ENCODE results near the gene BAIAP3. TPM values are rescaled to one million over a fixed set of nuclear protein-coding genes. Genes with fewer than 3 reads are reported as not detected.

The BAIAP3 gene
- total and polyA plus RNA-seq, 10 donors, result 2.7 to 15.7 (median 6.3) TPM

DNA sequence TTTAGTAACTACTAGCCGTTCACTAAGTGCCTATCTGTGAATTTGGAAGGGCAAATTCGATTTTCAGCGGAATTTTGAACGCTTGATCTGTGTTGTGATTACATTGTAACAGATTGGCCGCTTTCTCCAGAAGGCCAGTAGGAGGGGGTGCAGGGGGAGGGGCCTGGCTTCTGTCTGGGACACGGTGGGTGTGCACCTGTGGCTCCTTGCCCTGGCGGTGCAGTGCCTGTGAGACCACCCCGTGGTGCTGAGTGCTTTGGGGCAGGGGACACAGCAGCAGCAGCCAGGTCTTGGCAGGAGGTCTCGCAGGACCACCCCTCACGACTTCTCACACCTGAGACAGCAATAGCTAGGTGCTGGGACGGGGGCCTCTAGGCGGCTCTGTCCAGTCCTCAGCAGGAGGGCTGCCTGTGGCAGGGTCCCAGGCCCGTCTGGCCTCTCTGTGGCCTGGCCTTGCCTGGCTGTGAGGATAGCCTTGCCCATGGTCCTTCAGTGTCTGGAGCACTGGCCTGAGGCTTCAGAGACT is 22.2 kb upstream of the BAIAP3 start:
- Histone ChIP-seq H3K4me3 (peak overlapping the region; percentile 81 to 96 (median 86)), H3K36me3 (peaks cover 3 to 49% (median 37%) of the 10 kb centered on the region in 6 donors), H3K27me3 (replicated peaks in 1 of 7) (no peaks in the 10 kb centered on the region), H3K9me3 (no peaks in the 10 kb centered on the region), H3K27ac (peak overlapping the region in 7 of 8 donors; percentile 13 to 99 (median 97)), H3K4me1 (peaks cover 24 to 68% (median 52%) of the 10 kb centered on the region in 6 donors)
- TF ChIP-seq POLR2AphosphoS5 (IDR thresholded peaks at IDR 0.05), result no peak
- TF ChIP-seq POLR2A (IDR thresholded peaks at IDR 0.05), result no peak
- TF ChIP-seq, protein P1, sequence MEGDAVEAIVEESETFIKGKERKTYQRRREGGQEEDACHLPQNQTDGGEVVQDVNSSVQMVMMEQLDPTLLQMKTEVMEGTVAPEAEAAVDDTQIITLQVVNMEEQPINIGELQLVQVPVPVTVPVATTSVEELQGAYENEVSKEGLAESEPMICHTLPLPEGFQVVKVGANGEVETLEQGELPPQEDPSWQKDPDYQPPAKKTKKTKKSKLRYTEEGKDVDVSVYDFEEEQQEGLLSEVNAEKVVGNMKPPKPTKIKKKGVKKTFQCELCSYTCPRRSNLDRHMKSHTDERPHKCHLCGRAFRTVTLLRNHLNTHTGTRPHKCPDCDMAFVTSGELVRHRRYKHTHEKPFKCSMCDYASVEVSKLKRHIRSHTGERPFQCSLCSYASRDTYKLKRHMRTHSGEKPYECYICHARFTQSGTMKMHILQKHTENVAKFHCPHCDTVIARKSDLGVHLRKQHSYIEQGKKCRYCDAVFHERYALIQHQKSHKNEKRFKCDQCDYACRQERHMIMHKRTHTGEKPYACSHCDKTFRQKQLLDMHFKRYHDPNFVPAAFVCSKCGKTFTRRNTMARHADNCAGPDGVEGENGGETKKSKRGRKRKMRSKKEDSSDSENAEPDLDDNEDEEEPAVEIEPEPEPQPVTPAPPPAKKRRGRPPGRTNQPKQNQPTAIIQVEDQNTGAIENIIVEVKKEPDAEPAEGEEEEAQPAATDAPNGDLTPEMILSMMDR (IDR thresholded peaks at IDR 0.05 in 8 of 11, conservative IDR thresholded peaks at IDR 0.05 in 3 of 11), result no peak
- peak; percentile 77 for DNase-seq
- intact Hi-C loops (cut with DNase I; ENCODE audit: low total_unique reads), result no loop called here
- WGBS, 5 donors, result 15 to 26% (median 17%) methylated on average over 10 to 13 of the region's 13 CpGs

DNA sequence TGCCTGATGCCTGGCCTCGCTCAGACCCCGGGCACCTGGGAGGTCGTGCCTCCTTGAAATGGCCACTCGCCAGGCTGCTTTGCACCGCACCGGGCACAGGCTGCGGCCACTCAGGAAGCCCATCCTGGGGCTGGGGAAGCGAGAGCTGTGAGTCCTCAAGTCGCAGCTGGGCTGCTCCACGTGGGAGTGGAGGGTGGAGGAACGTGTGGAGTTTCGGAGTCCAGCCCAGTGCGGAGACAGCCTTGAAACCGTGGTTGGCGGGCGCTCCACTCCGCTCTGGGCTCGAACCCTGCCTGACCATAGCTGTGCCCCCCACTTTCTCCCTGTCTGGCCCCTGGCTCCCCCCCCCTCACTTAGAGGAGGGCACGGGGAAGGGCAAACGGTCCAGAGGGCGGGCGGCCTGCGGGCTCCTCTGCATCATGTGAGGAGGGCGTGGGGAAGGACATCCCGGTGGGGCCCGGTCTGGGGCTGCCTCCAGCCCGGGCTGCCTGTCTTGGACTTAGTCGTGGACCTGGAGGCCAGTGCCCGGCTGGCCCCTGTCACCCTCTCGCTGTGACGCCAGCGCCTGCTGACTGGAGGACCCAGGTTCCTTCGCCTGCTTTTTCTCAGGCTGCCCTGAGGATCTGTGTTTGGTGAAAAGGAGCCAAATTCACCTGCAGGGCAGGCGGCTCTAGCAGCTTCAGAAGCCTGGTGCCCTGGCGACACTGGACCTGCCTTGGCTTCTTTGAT is 21.5 kb upstream of the BAIAP3 start:
- WGBS, 5 donors, result 24 to 45% (median 38%) methylated on average over 17 to 35 of the region's 35 CpGs
- Histone ChIP-seq H3K4me1 (peaks cover 24 to 64% (median 50%) of the 10 kb centered on the region in 6 donors), H3K27me3 (replicated peaks in 1 of 7) (no peaks in the 10 kb centered on the region), H3K9me3 (no peaks in the 10 kb centered on the region), H3K27ac (peak overlapping the region in 6 of 8 donors; percentile 3 to 99 (median 98)), H3K4me3 (peak overlapping the region in 7 of 8 donors; percentile 81 to 96 (median 86)), H3K36me3 (peaks cover 3 to 55% (median 43%) of the 10 kb centered on the region in 6 donors)
- DNase-seq, result peak; percentile 82
- TF ChIP-seq POLR2A (IDR thresholded peaks at IDR 0.05) (no peak), POLR2AphosphoS5 (IDR thresholded peaks at IDR 0.05) (peak in 2 of 3 donors; percentile 53 to 58)
- intact Hi-C loops (cut with DNase I; ENCODE audit: low total_unique reads), result no loop called here

DNA sequence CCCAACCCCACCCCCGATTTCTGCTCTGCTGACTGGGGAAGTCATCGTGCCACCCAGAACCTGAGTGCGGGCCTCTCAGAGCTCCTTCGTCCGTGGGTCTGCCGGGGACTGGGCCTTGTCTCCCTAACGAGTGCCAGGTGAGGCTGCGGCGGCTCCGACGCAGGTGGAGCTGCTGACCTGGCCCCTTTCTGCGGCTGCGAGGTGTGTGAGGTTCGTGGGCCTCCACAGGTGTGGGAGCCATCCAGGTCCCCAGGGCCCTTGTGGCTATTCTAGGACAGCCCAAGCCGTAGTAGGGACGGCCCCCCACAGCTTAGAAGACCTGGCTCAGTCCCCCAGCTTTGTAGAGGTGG is 21.0 kb upstream of the BAIAP3 start:
- 64 to 86% (median 78%) methylated on average over 5 to 16 of the region's 16 CpGs for WGBS, 5 donors
- H3K4me1 ChIP-seq, result peaks cover 24 to 64% (median 50%) of the 10 kb centered on the region in 6 donors
- H3K27me3 ChIP-seq (replicated peaks in 1 of 7), result no peaks in the 10 kb centered on the region
- H3K36me3 ChIP-seq, result peaks cover 3 to 60% (median 48%) of the 10 kb centered on the region in 6 donors
- TF ChIP-seq POLR2AphosphoS5 (IDR thresholded peaks at IDR 0.05) (no peak), POLR2A (IDR thresholded peaks at IDR 0.05) (no peak)
- H3K9me3 ChIP-seq, result no peaks in the 10 kb centered on the region
- H3K27ac ChIP-seq, result peak overlapping the region in 5 of 8 donors; percentile 96 to 99 (median 98)
- DNase-seq, result no peak
- intact Hi-C loops (cut with DNase I; ENCODE audit: low total_unique reads), result no loop called here
- H3K4me3 ChIP-seq, result peak overlapping the region in 5 of 8 donors; percentile 81 to 96 (median 86)

DNA sequence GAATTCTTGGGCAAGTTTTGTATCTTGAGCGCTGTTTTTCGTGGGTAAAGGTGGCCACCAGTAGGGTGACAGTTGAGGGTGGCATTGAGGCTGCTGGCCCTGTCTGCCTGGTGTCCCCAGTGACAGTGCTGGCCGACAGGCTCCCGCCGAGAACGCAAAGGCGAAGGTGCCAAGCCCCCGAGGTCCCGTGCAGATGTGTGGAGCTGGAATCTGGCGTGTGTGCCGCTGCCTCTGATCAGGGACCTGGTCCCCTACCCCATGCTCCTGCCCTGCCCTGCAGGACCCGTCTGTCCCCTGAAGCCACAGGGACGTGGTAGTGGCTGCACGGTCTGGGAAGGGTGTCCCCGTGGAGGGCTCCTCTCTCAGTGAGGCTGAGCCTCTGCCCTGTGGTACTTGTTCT is 20.5 kb upstream of the BAIAP3 start:
- intact Hi-C loops (cut with DNase I; ENCODE audit: low total_unique reads), result no loop called here
- 78 to 92% (median 88%) methylated on average over 5 to 15 of the region's 15 CpGs for WGBS, 5 donors
- no peak for DNase-seq
- H3K9me3 ChIP-seq, result no peaks in the 10 kb centered on the region
- peak overlapping the region in 1 of 8 donors; percentile 98 for H3K27ac ChIP-seq
- peaks cover 24 to 64% (median 50%) of the 10 kb centered on the region in 6 donors for H3K4me1 ChIP-seq
- TF ChIP-seq POLR2AphosphoS5 (IDR thresholded peaks at IDR 0.05), result peak in 1 of 3 donors; percentile 8
- TF ChIP-seq, protein P1 (IDR thresholded peaks at IDR 0.05 in 8 of 11, conservative IDR thresholded peaks at IDR 0.05 in 3 of 11), result no peak
- no peak overlapping the region for H3K4me3 ChIP-seq
- H3K27me3 ChIP-seq (replicated peaks in 1 of 7), result no peaks in the 10 kb centered on the region
- H3K36me3 ChIP-seq, result peaks cover 3 to 65% (median 53%) of the 10 kb centered on the region in 6 donors
